NCI-H1694 (cell line): Measurements from ENCODE around the gene BCAM.
"Not testable (repeated sequence)": the region's sequence is repeated elsewhere in the genome, so short reads cannot be mapped to it uniquely, and the experiment has no call there.

Experiments
- DNase-seq: peaks from one replicate; lab custom pipeline; 2025; lab: John Stamatoyannopoulos, UW

Gene BCAM

DNA sequence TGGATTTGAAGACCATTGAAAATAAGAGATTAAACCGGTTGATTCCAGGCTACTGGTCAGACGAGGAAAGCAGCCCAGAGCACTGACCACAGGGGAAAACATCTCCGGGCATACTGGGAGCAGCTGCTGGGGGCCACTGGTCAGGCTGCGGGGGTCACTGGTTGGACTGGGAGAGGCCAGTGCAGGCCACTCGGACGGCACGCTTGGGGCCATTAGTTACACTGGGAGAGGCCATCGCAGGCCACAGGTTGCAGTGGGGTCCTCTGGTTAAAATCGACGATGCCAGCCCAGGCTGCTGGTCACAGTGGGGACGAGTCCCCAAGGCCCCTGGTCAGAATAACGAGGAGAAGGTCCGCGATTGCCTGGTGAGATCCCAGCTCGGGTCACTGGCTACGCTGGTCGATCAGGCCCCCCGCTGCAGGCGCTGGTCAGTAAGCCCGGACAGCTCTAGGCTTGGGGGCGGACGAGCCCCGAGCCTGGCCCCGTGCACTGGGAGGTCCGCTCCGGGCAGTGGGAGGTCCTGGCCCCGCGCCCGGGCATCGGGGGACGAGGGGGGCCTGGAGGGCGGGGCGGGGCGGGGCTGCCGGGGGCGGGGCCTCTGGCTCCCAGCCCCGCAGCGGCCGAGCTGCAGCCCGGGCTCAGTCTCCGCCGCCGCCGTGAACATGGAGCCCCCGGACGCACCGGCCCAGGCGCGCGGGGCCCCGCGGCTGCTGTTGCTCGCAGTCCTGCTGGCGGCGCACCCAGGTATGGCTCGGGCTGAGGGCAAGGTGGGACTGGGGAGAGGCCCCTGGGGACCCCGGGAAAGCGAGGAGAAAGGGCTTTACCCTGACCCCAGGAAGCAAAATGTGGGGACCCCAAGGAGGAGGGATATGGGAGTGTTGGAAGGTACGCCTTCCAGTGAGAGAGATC, at the start of gene BCAM:
Gene BCAM (plus strand): TSS at position 641 of the 909 bp plus-strand sequence. CDS start 22 bp downstream, at position 663.
- no peak for DNase-seq

GRCh38 chr19:44762038-44762437, 46.9 kb upstream of the BCAM start:
- no peak for DNase-seq

- DNase-seq, result no peak
Measured at GRCh38 chr19:44765033-44765948, 43.6 kb upstream of the BCAM start.

GRCh38 chr19:44765949-44766335, 43.0 kb upstream of the BCAM start:
- no peak for DNase-seq

GRCh38 chr19:44767295-44768180, 41.4 kb upstream of the BCAM start:
- no peak for DNase-seq

GRCh38 chr19:44770550-44771257, 38.2 kb upstream of the BCAM start:
- peak; percentile 96 for DNase-seq

DNA sequence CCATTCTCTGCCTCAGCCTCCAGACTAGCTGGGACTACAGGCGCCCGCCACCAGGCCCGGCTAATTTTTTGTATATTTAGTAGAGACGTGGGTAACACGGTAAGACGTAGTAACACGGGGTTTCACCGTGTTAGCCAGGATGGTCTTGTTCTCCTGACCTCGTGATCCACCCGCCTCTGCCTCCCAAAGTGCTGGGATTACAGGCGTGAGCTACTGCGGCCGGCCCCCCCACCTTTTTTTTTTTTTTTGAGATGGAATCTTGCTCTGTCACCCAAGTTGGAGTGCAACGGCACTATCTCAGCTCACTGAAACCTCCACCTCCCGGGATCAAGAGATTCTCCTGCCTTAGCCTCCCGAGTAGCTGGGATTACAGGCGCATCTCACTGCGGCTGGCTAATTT, 36.8 kb upstream of the BCAM start:
- DNase-seq, result not testable (repeated sequence)

DNA sequence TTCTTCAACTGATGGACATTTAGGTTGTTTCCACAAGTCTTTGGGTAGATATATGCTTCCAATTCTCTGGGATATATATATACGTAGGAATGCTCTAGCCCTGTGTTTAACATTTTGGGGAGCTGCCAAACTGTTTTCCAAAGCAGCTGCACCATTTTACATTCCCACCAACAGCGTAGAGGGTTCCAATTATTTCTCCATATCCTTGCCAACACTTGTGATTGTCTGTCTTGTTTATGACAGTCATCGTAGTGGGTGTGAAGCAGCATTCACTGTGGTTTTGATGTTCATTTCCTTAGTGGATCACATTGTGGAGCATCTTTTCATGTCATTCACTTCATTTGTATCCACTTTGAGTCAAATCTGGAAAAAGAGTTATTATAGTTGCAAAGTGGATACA, 35.9 kb upstream of the BCAM start:
- DNase-seq, result no peak

- no peak for DNase-seq
Measured at GRCh38 chr19:44775676-44776240, 33.1 kb upstream of the BCAM start.

DNA sequence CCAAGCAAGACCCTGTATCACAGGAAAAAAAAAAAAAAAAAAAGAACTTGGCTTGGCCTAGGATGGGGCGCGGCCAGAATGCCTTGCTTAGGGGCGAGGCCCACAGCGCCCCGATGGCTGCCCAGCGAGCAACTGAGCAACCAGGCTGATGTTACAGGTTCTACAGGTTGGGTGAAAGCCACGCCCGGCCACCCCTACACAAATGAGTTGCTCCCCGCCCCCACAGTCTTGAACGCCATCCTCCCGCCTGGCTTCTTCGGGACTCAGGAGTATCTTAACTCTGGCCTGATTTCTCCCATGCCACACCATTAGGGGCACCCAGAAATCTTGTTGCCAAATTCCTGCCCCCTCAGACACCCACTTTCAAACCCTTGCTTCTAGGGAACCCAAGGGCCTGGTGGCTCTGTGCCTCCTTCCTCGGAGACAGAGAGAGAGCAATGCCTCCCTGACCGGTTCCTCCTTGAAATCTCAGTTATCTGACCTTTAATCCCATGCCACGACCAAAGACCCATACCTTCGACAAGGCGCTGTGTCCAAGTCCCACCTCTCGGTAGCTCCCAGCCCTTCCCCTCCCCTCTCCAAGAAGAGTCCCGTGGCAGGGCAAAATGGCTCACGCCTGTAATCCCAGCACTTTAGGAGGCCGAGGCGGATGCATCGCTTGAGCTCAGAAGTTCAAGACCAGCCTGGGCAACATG, 32.4 kb upstream of the BCAM start:
- no peak for DNase-seq

DNA sequence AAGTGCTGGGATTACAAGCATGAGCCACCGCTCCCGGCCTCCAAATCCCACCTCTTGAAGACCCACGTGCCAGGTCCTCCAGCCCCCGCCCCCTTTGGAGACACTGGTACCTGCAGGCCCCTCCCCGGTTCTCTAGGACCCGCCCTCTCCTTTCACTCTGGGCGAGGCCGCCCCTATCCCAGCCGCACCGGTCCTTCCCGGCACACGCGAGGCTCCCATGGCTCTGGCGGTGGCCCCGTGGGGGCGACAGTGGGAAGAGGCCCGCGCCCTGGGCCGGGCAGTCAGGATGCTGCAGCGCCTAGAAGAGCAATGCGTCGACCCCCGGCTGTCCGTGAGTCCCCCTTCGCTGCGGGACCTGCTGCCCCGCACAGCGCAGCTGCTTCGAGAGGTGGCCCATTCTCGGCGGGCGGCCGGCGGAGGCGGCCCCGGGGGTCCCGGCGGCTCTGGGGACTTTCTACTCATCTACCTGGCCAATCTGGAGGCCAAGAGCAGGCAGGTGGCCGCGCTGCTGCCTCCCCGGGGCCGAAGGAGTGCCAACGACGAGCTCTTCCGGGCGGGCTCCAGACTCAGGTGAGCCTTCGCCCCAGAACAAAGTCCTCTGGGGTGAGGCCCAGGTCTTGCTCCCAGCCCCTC, 31.1 kb upstream of the BCAM start, which contains the start of gene CBLC:
Gene CBLC (plus strand): TSS at position 176 of the 633 bp plus-strand sequence. CDS start 42 bp downstream, at position 218.
- no peak for DNase-seq

- DNase-seq, result no peak
Measured at GRCh38 chr19:44779150-44779549, 29.8 kb upstream of the BCAM start.

- not testable (repeated sequence) for DNase-seq
Measured at GRCh38 chr19:44781694-44782093, 27.2 kb upstream of the BCAM start.

- no peak for DNase-seq
Measured at GRCh38 chr19:44782729-44783128, 26.2 kb upstream of the BCAM start.

GRCh38 chr19:44783545-44783944, 25.4 kb upstream of the BCAM start:
- no peak for DNase-seq

GRCh38 chr19:44785271-44785670, 23.6 kb upstream of the BCAM start:
- no peak for DNase-seq

DNA sequence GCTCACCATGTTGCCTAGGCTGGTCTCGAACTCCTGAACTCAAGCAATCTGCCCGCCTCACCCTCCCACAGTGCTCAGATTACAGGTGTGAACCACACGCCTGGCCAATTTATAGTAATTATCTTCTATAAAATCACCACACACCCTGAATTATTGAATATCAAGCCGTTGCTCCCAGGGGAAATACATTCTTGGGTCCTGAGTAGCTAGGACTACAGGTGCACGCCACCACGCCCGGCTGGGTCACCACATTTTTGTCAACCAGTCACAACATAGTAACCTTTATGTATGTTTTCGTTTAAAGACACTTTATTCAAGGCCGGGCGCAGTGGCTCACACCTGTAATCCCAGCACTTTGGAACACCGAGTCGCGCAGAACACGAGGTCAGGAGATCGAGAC, 22.9 kb upstream of the BCAM start:
- no peak for DNase-seq

DNA sequence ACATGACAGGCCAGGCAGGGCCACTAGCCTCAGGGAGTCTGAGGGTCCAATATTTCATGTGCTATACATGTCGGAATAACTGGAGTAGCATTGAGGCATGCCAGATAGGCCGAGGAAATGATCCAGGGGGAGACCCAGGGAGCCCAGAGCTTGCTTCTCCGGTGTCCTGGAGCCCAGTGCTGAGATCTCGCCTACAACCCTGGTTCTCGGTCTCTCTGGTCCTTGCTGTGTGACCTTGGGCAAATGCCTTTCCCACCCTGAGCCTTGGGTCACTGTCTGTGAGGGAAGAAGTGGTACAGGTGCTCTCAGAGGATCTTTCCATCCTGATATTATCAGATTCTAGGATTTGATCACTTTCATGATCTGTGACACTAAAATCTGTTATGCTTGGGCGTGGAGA, 19.9 kb upstream of the BCAM start:
- no peak for DNase-seq

DNA sequence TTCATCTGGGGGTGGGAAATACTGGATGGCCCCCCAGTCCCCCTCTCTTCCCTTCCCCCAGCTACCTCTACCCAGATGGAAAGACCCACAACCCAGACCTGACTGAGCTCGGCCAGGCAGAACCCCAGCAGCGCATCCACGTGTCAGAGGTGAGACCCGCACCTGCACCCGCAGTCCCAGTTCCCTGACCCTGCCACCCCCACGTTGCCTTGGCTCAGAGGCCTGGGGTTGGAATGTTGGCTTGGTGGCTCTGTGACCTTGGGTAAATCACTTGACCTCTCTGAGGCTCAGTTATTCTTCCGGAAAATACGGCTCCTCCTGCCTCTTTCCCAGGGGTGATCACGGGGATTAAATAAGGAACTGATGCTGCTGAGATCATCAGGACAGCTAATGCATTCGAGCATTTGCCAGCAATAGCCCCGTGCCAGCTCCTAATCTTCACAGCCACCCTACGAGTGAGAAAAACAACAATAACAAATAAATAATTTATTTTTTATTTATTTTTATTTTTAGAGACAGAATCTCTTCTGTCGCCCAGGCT, 18.9 kb upstream of the BCAM start:
- no peak for DNase-seq
